ENCODE data around the gene RARG.
A peak's percentile ranks its signal among the peaks of the same experiment; 100 is the strongest.

Gene RARG

DNA sequence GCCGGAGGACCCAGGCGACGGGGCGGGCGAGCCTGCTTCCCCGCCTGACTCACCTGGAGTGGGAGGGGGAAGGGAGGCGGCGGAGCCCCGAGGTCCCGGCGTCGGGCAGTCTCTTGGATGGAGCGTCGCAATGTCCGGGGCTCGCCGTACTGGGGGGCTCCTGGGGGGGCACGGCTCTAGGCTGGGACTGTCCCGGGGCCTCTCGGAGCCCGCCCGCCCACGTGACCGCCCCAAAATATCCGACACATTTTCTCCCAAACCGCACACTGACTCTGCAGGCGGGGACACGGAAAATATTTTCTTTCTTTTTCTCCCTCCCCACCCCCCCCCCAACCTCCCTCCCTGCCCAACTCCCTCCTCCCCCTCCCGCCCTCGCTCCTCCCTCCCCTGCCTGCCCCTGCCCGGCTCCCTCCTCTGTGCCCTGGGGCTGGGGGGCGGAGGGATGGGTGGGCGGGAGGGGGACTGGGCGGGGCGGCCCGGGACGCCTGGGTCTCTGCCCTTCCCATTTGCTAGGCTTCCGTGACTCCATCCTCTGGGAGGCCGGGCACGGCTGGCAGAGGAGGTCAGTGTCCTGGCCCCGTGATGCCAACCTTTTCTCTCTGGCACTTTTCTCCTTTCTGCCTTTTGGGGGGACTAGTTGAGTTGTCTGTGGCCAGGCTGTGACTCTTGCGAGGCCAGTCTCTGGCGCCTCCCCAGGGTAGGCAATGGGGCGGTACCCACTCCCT is at the start of gene RARG:
RARG (minus strand) TSS at position 289 of the 725 bp plus-strand sequence. CDS start 4,664 bp downstream, outside the sequence.
- peak in 1 of 2 experiments; percentile 70 for DNase-seq (ENCODE audit: low read depth in 2 of 2)

DNA sequence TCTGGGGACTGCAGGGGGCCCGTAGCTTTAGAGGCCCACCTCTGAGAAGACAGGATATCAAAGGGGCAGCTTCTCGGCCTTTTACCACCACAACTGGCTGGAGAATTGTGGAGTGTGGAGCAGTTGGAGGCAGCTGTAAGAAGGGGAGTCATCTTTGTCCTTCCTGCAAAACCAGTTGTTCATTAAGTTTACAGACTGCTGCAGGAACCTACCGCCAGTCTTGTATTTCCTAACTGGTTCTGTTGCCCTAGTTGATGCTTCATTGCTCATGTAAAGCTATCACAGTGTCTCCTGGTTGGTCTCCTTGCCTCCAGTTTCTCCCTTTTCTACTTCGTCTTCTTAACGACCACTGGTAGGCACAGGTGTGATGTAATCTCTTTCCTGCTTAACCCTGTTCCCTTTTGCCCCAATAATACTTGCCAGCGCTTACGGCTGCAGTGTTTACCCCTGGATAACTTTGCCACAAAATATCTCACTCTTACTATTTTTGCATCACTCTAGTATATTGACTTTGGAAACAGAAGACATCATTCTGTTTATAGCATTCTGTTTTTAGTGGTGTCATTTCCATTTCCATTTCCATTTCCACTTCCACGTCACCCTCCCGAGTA is 48.0 kb upstream of the RARG start:
- no peak for DNase-seq (ENCODE audit: low read depth in 2 of 2)

DNA sequence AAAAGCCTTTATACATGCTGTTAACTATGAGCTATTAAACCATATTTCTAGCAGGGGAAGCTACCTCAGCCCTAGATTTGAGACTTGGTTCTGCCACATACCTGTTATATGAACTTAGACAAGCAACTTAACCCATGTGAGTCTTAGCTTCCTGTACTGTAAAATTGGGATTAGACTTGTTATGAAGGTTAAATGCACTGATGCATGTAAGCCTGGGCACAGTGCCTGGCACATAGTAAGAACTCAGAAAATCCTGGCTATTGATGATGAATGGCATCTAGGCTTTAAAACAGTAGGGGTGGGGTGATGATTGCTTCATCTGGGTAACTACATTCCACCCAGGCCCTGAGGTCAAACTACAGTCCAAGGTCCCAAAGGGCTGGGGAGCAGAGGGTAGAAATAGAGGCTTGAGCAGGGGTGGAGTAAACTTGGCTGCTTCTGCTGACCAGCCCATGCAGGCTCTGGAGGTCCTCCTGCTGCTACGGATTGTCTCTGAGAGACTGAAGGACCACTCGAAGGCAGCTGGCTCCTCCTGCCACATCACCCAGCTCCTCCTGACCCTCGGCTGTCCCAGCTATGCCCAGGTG is 47.4 kb upstream of the RARG start:
- no peak for DNase-seq (ENCODE audit: low read depth in 2 of 2)

DNA sequence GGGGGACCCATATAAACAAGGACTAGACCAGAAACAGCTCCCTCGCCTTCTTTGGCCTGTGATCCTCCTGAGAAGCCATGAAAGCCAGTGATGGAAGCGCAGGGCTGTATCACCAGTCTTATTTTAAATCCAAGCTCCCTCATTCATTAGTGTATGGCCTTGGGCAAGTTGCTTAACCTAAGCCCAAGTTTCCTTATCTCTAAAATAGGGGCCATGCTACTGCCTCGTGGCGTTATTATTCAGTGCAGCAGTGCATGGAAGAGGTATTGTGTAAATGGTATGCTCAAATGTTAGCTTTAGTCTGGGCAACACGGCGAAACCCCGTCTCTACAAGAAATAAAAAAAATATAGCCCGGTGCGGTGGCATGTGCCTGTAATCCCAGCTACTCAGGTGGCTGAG is 46.0 kb upstream of the RARG start:
- no peak for DNase-seq (ENCODE audit: low read depth in 2 of 2)

DNA sequence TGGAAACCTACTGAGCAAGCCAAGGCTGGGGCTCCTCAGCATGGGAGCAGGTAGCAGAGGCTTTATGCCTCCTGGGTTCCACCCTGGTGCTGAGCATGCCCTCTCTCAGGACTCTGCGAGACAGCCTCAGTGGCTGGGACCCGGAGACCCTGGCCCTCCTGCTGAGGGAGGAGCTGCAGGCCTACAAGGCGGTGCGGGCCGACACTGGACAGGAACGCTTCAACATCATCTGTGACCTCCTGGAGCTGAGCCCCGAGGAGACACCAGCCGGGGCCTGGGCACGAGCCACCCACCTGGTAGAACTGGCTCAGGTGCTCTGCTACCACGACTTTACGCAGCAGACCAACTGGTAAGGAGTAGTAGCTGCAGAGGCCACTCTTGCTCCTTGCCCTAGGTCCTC is 44.5 kb upstream of the RARG start:
- no peak for DNase-seq (ENCODE audit: low read depth in 2 of 2)

DNA sequence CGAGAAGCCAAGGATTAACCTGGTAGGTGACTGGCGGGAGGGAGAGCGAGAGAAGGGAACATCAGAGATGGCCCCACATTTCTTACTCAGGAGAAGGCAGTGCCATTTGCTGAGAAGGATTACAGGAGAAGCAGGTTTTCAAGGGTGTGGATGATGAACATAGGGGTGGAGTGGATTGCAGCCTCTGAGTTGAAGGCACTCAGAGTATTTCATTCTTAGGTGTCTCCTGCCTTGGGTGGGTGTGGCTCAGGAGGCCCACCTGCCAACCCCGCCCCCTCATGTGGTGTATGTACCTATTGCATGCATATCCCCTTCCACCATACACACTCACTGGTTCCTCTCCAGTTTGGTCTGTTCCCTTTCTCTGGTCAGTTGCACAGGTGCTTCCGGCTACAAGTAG is 42.4 kb upstream of the RARG start:
- no peak for DNase-seq (ENCODE audit: low read depth in 2 of 2)

DNA sequence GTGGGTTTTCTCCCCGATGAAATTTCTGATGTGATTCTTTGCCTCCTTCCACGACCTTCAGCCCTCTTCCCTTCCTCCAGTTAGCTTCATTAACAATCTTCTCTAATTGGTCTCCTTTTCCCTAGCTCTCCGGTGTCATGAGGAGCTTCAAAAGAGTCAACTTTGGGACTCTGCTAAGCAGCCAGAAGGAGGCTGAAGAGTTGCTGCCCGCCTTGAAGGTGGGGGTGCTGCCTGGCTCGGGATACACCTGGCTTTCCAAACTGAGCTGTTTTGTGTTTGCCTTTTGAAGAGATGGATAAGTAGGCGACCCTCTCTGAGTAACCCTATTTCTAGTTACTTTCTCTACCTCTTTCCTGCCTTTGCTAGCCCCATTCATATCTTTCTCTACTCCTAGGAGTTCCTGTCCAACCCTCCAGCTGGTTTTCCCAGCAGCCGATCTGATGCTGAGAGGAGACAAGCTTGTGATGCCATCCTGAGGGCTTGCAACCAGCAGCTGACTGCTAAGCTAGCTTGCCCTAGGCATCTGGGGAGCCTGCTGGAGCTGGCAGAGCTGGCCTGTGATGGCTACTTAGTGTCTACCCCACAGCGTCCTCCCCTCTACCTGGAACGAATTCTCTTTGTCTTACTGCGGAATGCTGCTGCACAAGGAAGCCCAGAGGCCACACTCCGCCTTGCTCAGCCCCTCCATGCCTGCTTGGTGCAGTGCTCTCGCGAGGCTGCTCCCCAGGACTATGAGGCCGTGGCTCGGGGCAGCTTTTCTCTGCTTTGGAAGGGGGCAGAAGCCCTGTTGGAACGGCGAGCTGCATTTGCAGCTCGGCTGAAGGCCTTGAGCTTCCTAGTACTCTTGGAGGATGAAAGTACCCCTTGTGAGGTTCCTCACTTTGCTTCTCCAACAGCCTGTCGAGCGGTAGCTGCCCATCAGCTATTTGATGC is 36.9 kb upstream of the RARG start:
- no peak for DNase-seq (ENCODE audit: low read depth in 2 of 2)

DNA sequence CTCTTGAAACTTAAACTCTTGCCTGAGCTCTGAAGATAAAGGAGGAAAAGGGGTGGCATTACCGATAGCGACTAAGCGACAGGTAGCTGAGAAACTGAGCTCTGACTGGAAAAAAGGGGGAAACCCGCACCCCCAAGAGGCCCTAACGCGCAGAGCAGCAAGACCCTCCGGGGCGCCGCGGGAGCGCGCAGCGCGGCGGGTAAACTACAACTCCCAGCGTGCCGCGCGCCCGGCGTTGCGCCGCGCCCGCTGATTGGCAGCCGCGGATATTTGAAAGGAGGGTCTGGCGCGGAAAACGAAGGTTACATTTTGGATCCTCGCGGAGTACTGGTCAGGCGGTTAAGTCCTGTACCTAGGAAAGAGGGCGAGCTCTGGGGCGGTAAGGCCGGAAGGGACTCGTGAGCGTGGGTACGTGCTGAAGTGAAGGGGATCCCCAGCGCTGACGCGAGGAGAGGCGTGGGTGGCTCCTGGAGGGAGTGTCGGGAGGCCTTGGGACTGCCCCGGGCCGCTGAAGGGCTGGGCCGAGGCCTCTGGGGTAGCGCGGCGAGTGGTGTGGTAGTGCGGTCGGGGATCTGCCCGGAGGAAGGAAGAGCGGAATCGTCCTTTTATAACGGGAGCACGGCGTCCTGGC is 36.1 kb upstream of the RARG start, which contains the start of gene ESPL1:
ESPL1 (plus strand) TSS at position 301 of the 631 bp plus-strand sequence. CDS start 468 bp downstream, outside the sequence.
- peak; percentile 70 to 87 for DNase-seq (ENCODE audit: low read depth in 2 of 2)

DNA sequence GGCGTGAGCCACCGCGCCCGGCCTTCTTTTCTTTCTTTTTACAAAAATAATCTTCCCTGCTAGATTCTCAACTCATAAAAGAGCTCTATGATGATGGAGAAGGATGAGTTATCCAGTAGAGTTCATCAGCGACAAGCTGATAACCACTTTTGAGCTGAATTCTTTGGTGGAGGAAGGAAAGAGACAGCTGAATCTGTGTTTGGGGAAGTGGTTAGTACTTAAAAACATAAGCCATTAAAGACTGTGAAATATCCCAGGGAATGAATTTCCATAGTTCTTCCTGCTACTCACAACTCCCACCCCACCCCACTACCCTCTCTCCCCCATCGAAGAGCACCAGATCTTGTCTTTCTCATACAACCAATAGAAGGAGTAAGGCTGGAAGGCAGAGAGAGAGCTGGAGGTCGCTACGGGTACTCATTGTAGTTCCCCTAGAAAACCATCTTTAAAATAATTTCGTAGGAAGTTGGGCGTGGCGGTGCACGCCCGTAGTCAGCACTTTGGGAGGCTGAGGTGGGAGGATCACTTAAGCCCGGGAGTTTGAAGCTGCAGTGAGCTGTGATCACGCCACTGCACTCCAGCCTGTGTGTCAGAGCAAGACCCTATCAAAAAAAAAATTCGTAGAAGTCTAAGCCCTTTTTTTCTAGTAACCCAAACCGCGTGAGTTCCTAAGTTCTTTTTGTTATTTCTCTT is 35.4 kb upstream of the RARG start:
- no peak for DNase-seq (ENCODE audit: low read depth in 2 of 2)

DNA sequence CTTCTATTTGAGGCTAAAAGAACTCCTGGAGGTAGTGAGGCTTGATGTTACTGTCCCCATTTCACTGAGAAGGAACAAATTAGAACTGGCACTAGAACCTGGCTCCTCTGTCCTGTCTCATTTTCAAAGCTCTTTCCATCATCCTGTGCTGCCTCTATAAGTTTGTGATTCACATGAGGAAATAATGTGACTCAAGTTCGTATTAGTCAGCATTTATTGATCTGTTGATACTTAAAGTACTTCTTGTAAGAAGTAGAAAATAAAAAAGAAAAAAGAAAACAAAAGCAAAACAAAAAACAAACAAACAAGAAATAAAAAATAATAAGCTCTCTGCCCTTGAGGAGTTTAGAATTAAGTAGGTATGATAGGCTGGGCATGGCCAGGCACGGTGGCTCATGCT is 33.8 kb upstream of the RARG start:
- no peak for DNase-seq (ENCODE audit: low read depth in 2 of 2)

DNA sequence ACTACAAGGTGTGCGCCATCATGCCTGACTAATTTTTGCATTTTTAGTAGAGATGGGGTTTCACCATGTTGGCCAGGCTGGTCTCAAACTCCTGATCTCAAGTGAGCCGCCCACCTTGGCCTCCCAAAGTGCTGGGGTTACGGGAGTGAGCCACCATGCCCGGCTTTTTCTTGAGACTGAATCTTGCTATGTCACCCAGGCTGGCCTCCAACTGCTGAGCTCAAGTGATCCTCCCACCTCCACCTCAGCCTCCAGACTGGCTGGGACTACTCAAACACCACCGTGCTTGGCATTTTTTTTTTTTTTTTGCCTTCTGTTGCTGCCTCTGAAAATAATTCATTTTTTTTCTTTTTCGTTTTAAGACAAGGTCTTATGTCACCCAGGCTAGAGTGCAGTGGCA is 27.9 kb upstream of the RARG start:
- no peak for DNase-seq (ENCODE audit: low read depth in 2 of 2)

DNA sequence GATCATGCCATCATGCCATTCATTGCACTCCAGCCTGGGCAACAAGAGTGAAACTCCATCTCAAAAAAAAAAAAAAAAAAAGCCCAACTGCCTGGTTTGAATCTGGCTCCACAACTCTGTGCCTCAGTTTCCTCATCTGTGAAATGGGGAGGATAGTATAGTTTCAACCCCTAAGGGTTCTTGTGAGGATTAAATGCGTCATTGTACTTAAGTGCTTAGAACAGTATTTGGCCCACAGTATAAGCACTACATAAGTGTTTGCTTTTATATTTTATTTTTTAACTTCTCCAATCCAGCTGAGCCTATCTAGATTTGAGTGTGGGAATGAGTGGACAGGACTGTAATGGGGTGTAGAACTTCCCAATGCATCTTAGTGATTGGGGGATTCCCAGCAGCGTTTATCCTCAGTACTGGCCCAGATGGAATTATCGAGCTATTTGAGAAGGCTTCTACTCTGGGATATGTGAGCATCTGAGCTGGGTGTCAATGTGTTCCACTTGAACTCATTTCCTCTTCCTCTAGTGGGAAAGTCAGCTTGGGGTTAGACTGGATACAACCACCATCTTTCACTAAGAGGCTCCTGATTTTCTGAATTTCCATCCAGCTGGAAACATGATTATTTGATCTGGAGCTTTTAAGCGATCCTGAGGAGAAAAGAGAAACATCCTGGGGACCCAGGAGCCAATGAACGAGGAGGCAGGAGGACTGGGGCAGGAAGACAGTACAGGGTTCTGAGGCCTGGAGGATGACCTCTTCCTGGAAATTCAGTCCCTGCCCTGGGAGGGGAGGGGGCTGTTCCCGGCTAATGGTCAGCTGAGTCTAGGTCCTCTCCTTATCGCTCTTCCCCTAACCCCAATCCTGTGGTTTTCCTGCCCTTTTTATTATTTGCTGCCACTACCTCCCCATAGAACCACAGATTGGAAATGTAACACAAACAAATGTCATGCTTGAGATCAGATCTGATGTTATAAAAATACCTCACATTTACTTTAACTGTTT is 26.8 kb upstream of the RARG start:
- no peak for DNase-seq (ENCODE audit: low read depth in 2 of 2)

DNA sequence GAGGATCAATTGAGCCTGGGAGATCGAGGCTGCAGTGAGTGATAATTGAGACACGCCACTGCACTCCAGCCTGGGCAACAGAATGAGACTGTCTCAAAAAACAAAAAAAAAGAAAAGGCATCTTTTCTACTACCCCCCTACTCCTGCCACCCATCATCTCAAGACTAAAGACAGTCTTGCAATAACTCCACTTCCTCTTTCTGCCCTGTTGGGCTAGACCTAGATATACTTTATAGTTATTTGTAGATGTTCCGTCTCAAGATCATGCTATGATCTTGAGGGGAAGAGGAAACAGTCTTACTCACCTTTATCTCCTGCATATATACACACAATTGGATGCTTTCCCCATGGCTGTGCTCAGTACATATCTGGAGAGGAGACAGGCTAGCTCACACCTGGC is 24.0 kb upstream of the RARG start:
- no peak for DNase-seq (ENCODE audit: low read depth in 2 of 2)

DNA sequence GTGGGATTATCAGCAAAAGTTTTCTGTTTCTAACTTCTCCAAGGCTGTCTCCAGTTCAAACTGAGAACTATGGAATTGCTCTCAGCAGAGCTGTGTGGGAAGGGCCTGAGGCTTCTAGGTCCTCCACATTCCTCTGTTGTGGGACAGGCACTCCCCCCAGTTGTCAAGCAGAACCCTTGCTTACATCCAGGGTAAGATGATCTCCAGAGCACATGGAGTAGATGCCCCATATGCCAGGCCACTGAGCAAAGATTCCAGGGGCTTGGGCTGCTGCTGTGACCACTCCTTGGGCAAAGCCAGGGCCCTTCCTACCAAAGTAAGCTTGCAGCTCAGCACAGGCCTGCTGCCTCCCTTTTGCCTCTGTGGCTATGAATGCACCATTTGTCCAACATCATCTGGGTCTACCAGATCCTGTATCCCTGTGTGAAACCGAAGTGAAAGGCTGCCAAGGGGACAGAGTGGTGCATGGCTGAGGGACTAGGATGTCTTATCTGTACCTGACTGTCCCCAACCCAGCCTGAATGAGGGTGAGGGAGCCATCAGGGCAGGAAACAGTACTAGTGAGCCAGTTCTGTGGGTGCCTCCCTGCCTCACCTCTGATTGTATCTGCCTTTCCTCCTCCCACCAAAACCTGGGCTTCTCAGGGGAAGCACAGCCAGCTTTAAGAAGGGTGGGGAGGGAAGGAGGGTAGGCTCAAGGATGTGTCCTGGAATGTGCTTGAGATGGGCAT is 23.0 kb upstream of the RARG start:
- DNase-seq (ENCODE audit: low read depth in 2 of 2), result no peak

DNA sequence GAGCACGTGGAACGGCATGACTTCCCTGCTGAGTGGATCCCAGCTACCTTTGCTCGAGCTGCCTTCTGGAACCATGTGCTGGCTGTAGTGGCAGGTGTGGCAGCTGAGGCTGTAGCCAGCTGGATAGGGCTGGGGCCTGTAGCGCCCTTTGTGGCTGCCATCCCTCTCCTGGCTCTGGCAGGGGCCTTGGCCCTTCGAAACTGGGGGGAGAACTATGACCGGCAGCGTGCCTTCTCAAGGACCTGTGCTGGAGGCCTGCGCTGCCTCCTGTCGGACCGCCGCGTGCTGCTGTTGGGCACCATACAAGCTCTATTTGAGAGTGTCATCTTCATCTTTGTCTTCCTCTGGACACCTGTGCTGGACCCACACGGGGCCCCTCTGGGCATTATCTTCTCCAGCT is 21.3 kb upstream of the RARG start:
- DNase-seq (ENCODE audit: low read depth in 2 of 2), result no peak

DNA sequence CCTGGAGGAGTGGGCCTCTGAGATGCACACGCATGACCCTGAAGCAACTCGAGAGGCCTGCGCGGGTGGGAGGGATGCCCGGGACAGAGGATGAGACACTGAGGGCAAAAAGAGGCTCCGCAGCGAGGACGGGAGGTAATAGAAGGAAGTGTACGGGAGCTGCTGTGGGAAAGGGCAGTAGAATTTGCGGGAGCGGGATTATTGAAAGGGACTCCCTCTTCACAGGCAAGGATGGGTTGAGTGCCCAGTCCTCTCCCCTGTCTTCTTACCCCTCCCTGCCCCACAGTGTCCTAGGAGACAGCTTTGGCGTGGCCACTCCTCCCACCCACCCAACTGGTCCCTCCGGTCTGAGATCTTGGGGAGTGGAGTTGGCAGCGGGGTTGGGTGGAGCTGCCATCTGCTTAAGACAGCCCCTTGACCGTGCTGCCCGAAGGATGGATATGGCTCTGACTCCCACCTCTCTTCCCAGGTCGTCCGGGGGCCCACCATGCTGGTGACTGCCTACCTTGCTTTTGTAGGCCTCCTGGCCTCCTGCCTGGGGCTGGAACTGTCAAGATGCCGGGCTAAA is 20.4 kb upstream of the RARG start:
- DNase-seq (ENCODE audit: low read depth in 2 of 2), result no peak

DNA sequence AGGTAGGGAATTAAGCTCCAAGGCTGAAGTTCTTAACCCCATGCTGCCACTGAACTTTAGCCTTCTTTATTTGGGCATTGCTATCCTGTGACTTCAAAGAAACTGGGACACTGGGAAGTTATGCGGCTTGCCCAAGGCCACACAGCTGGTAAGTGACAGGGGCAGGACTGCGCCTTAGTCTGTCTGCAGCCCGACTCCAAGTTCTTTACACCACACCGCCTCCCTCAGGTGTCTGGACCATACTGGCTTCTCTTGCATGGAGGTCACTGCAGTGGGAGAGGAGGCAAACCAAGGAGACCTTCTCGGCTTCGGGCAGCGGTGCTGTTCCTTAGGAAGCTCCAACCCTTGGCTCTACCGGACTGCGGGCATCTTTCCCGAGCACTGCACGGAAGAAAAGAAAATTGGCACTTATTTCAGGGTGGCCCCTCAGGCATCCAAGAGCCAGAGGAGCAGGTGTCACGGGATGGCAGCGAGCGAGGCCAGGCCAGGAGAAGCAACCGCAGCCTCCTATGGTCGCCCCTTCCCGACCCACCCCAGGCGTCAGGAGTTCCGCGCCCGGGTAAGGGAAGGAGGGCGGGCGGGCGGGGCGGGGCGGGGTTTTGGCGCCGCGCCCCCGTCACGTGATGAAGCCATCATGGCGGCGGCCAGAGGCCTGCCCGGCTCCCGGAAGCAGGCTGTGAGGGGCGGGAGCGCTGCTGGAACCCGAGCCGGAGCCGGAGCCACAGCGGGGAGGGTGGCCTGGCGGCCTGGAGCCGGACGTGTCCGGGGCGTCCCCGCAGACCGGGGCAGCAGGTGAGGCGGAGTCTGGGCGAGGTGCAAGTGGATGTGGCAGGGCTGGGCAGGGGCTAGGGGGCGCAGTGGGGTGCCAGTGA is 19.7 kb upstream of the RARG start:
- peak; percentile 54 to 56 for DNase-seq (ENCODE audit: low read depth in 2 of 2)

DNA sequence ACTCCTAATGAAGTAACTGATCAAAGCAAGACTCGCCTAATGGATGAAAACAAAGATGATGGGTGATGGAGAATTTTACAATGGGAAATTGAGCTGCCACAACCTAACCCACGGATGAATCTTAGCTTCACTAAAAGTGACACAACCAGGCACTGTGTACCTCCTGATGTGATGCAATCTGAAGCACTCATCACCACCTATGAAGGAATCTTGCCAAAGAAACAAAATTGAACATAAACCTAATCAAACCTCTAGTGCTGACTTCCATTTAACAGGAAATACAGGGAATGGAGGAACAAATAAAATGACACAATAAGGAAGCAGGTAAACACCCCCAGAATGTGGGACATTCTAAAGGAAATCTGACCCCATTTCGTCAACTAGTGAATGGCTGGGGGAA is 13.3 kb upstream of the RARG start:
- DNase-seq (ENCODE audit: low read depth in 2 of 2), result no peak
